ENCODE data around the gene DARS1.

GRCh38 chr2:135925571-135925970 lies 59.9 kb downstream of the DARS1 start:
- TF ChIP-seq YY1 (IDR thresholded peaks at IDR 0.05; ENCODE audit: insufficient read depth, insufficient read length) (no peak), SUZ12 (IDR thresholded peaks at IDR 0.05; ENCODE audit: extremely low read depth, insufficient read depth, insufficient read length) (no peak)
